ENCODE results near the gene UBE2N.
"Not testable (repeated sequence)": the region's sequence is repeated elsewhere in the genome, so short reads cannot be mapped to it uniquely, and the experiment has no call there.

UBE2N gene

DNA sequence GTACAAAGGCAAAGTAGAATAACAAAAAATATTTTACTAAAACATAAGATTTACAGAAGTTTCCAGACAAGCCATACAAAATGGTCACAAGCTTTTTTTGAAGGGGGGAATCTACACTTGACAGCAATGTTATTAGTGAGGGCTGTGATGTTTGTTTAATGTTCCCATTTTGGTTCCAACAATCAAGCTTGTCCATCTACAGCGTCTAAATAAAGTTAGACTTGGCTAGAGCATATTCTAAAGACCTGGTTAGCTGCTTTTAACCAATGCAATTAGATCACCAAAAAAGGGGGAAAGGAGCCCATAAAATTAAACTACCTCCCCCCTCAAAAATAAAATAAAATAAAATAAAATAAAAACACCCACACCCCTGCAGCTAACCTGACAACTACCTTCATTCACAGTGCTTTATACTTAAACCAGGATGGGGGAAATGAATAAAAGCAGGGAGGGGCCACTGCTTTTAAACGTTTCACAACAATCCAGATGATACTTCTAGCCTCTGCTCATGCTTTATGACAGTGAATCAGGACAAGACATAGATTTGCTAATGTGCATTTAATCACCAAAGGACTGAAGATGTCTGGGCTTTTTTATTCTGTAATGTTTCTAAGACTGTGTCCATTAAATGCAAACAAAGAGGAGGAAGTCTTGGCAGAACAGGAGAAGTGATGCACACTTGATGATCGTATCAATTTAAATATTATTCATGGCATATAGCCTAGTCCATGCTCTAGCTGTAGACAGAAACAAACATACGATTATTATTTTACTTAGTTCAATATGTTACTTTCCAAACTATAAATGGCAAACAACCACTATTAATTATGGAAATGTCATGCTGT, 32.2 kb downstream of the UBE2N start:
- not testable (repeated sequence) for H3K27ac ChIP-seq (ENCODE audit: low read depth, low read length); H3K9me3 ChIP-seq (ENCODE audit: insufficient read depth, low read length); H3K9me2 ChIP-seq (replicated peaks; ENCODE audit: insufficient read depth, low read length); H2AFZ ChIP-seq (ENCODE audit: low read depth, low read length, severe bottlenecking); H3K27me3 ChIP-seq (ENCODE audit: low read length); H3F3A ChIP-seq (ENCODE audit: insufficient read depth); H3K9ac ChIP-seq (ENCODE audit: low read length); H3K4me3 ChIP-seq (ENCODE audit: insufficient read depth, low read length, poor library complexity, severe bottlenecking); H3K4me2 ChIP-seq (ENCODE audit: low read depth, low read length, poor library complexity, severe bottlenecking)
- Histone ChIP-seq H3K36me3 (ENCODE audit: low read length) (peaks cover 22% of the 10 kb centered on the region; the same call in 1 of the 2 replicates), H3K79me2 (ENCODE audit: insufficient read depth, low read length) (peaks cover 46% of the 10 kb centered on the region), H4K20me1 (ENCODE audit: low read depth, low read length) (peaks cover 29% of the 10 kb centered on the region)

DNA sequence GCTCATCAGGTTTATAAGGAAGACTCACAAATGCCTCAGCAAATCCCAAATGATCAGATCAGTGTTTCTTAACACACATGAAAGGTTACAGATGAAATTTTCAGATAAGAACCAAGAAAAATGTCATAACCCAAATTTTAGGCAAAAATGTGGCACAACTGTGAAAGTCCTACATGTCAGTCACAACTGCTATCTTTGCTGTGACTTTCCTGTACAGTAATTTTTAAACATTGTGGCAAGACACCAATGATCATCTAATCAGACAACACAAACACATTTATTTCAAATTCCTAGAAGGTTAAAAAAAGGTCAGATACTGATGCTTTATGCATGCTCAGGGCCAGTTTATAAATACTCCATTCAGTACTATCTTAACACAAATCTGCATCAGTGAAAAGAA, 32.9 kb downstream of the UBE2N start:
- Histone ChIP-seq H3K27ac (ENCODE audit: low read depth, low read length) (no peak overlapping the region), H4K20me1 (ENCODE audit: low read depth, low read length) (peaks cover 26% of the 10 kb centered on the region), H3K79me2 (ENCODE audit: insufficient read depth, low read length) (peaks cover 38% of the 10 kb centered on the region), H3K9ac (ENCODE audit: low read length) (no peak overlapping the region), H3K9me3 (ENCODE audit: insufficient read depth, low read length) (no peaks in the 10 kb centered on the region), H3K27me3 (ENCODE audit: low read length) (no peaks in the 10 kb centered on the region), H3K9me2 (replicated peaks; ENCODE audit: insufficient read depth, low read length) (no peaks in the 10 kb centered on the region), H3F3A (ENCODE audit: insufficient read depth) (peaks cover 6% of the 10 kb centered on the region; the same call in 1 of the 2 replicates), H3K4me2 (ENCODE audit: low read depth, low read length, poor library complexity, severe bottlenecking) (no peak overlapping the region), H2AFZ (ENCODE audit: low read depth, low read length, severe bottlenecking) (no peak overlapping the region), H3K36me3 (ENCODE audit: low read length) (peaks cover 22% of the 10 kb centered on the region; the same call in 1 of the 2 replicates), H3K4me3 (ENCODE audit: insufficient read depth, low read length, poor library complexity, severe bottlenecking) (no peak overlapping the region)
- no peak for TF ChIP-seq EZH2phosphoT487 (conservative IDR thresholded peaks at IDR 0.05; ENCODE audit: low read length)
- TF ChIP-seq, protein P1, sequence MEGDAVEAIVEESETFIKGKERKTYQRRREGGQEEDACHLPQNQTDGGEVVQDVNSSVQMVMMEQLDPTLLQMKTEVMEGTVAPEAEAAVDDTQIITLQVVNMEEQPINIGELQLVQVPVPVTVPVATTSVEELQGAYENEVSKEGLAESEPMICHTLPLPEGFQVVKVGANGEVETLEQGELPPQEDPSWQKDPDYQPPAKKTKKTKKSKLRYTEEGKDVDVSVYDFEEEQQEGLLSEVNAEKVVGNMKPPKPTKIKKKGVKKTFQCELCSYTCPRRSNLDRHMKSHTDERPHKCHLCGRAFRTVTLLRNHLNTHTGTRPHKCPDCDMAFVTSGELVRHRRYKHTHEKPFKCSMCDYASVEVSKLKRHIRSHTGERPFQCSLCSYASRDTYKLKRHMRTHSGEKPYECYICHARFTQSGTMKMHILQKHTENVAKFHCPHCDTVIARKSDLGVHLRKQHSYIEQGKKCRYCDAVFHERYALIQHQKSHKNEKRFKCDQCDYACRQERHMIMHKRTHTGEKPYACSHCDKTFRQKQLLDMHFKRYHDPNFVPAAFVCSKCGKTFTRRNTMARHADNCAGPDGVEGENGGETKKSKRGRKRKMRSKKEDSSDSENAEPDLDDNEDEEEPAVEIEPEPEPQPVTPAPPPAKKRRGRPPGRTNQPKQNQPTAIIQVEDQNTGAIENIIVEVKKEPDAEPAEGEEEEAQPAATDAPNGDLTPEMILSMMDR (IDR thresholded peaks at IDR 0.05; ENCODE audit: insufficient read depth, low read length, poor library complexity, severe bottlenecking): no peak

- H3F3A ChIP-seq (ENCODE audit: insufficient read depth): peaks cover 9% of the 10 kb centered on the region; the same call in 1 of the 2 replicates
- no peak overlapping the region for H3K27ac ChIP-seq (ENCODE audit: low read depth, low read length)
- H3K27me3 ChIP-seq (ENCODE audit: low read length): no peaks in the 10 kb centered on the region
- TF ChIP-seq EZH2phosphoT487 (conservative IDR thresholded peaks at IDR 0.05; ENCODE audit: low read length): no peak
- TF ChIP-seq, protein P1 (IDR thresholded peaks at IDR 0.05; ENCODE audit: insufficient read depth, low read length, poor library complexity, severe bottlenecking): no peak
- H3K9me3 ChIP-seq (ENCODE audit: insufficient read depth, low read length): no peaks in the 10 kb centered on the region
- H2AFZ ChIP-seq (ENCODE audit: low read depth, low read length, severe bottlenecking): no peak overlapping the region
- H3K9ac ChIP-seq (ENCODE audit: low read length): no peak overlapping the region
- H3K9me2 ChIP-seq (replicated peaks; ENCODE audit: insufficient read depth, low read length): no peaks in the 10 kb centered on the region
- peaks cover 22% of the 10 kb centered on the region; the same call in 1 of the 2 replicates for H3K36me3 ChIP-seq (ENCODE audit: low read length)
- H3K79me2 ChIP-seq (ENCODE audit: insufficient read depth, low read length): peaks cover 29% of the 10 kb centered on the region
- no peak overlapping the region for H3K4me2 ChIP-seq (ENCODE audit: low read depth, low read length, poor library complexity, severe bottlenecking)
- H3K4me3 ChIP-seq (ENCODE audit: insufficient read depth, low read length, poor library complexity, severe bottlenecking): no peak overlapping the region
- H4K20me1 ChIP-seq (ENCODE audit: low read depth, low read length): peaks cover 18% of the 10 kb centered on the region
Observed at GRCh38 chr12:93407963-93408283, 33.8 kb downstream of the UBE2N start.
